ENCODE measurements around the gene ANXA10. TPM values are rescaled to one million over a fixed set of nuclear protein-coding genes. Genes with fewer than 3 reads are reported as not detected.

Gene ANXA10
- total and polyA plus RNA-seq, 2 experiments from 2014 or later, result 18.5 to 33.4 TPM

DNA sequence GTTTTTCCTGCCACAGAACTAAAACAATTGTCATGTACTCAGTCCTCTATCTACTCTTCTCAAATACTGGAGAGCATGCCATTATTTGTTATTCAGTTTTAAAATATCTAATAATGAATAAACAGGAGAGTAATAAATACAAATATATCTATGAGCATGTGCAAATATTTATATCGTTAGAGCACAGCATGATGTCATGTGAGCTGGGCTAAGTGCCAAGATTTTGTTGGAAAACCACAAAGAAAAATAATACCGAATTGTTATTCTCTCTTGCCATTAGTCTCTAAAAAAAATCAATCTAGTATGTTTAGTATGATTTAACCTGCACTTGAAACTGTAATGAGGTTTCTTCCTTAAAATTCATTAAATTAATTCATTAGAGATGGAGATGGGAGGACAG lies 129.0 kb downstream of the ANXA10 start:
- H3K4me1 ChIP-seq (ENCODE audit: insufficient read depth), result no peaks in the 10 kb centered on the region
- no peak overlapping the region for H3K27ac ChIP-seq
- no peak for TF ChIP-seq EZH2phosphoT487 (IDR thresholded peaks at IDR 0.05; ENCODE audit: low read depth, severe bottlenecking, unreplicated experiment)
- no peak for TF ChIP-seq CTCF (IDR thresholded peaks at IDR 0.05; ENCODE audit: poor library complexity)
- TF ChIP-seq EZH2 (IDR thresholded peaks at IDR 0.05; ENCODE audit: borderline replicate concordance), result no peak
- H3K9me2 ChIP-seq (replicated peaks; ENCODE audit: insufficient read depth), result no peaks in the 10 kb centered on the region
- no peak overlapping the region for H2AFZ ChIP-seq
- DNase-seq (ENCODE audit: low spot score), result no peak
- no peak overlapping the region for H3K4me3 ChIP-seq
- no peak overlapping the region for H3K4me2 ChIP-seq
- no peaks in the 10 kb centered on the region for H3K36me3 ChIP-seq (replicated peaks; ENCODE audit: insufficient read depth, low read depth)
- no peaks in the 10 kb centered on the region for H3K79me2 ChIP-seq
- no peaks in the 10 kb centered on the region for H4K20me1 ChIP-seq (ENCODE audit: insufficient read depth, poor library complexity, severe bottlenecking)
- 58% methylated on average over 2 of the region's 2 CpGs for WGBS (ENCODE audit: low lambda C conversion rate, missing lambda C conversion rate)
- no peaks in the 10 kb centered on the region for H3K9me3 ChIP-seq (ENCODE audit: low read depth)
- H3K27me3 ChIP-seq, result no peaks in the 10 kb centered on the region

Other genes with a start within 250 kb of the ANXA10 start
- gene DDX60, start 226.2 kb downstream of the ANXA10 start, total RNA-seq, result 8.4 and 12.4 TPM in 2 replicates
- gene DDX60, start 226.2 kb downstream of the ANXA10 start, polyA plus RNA-seq, result 1.2 and 2.4 TPM in 2 replicates